SK-N-SH treated with all-trans-retinoic acid at 6 μM for 48 hours (cell line): ENCODE measurements around the gene CCDC196.

Source experiments
- ATAC-seq: fragments of 200-7000 bp; cut with Tn5 transposase; 3 replicates; pipeline ENCODE4 v1.9.1; 2020; ENCODE audit warnings: mild to moderate bottlenecking, moderate library complexity
- ARNTL ChIP-seq: fragments of 450-650 bp; formaldehyde crosslinking; IDR thresholded peaks from 2 replicates; pipeline ENCODE4 v1.5.0; 2020; ENCODE audit warnings: low read depth, mild to moderate bottlenecking, moderate library complexity, borderline replicate concordance
- BACH2 ChIP-seq: fragments of 250-450 bp; sonication (Bioruptor Pico); IDR thresholded peaks from 2 replicates; pipeline ENCODE4 v1.9.0; 2021; ENCODE audit warnings: mild to moderate bottlenecking, borderline replicate concordance
- ESRRG ChIP-seq: fragments of 250-450 bp; sonication (Bioruptor Pico); IDR thresholded peaks from 2 replicates; pipeline ENCODE4 v1.6.1; 2021; ENCODE audit warnings: mild to moderate bottlenecking
- GLIS3 ChIP-seq: fragments of 250-450 bp; sonication (Bioruptor Pico); IDR thresholded peaks from 2 replicates; pipeline ENCODE4 v1.5.0; 2020; ENCODE audit warnings: mild to moderate bottlenecking, moderate library complexity
- ISL1 ChIP-seq: fragments of 250-450 bp; sonication (Bioruptor Pico); IDR thresholded peaks from 2 replicates; pipeline ENCODE4 v2.1.2; 2022; ENCODE audit warnings: mild to moderate bottlenecking, moderate library complexity
- OSR1 ChIP-seq: fragments of 250-450 bp; sonication (Bioruptor Pico); IDR thresholded peaks from 2 replicates; pipeline ENCODE4 v1.8.0; 2022; ENCODE audit warnings: moderate library complexity, mild to moderate bottlenecking, inconsistent platforms
- PPARA ChIP-seq: fragments of 250-450 bp; sonication (Bioruptor Pico); IDR thresholded peaks from 2 replicates; pipeline ENCODE4 v1.5.0; 2020; ENCODE audit warnings: mild to moderate bottlenecking, borderline replicate concordance
- RARB ChIP-seq: fragments of 250-450 bp; sonication (Bioruptor Pico); IDR thresholded peaks from 2 replicates; pipeline ENCODE4 v1.8.0; 2021; ENCODE audit warnings: mild to moderate bottlenecking, moderate library complexity
- SNAI2 ChIP-seq: fragments of 250-450 bp; sonication (Bioruptor Pico); IDR thresholded peaks from 2 replicates; pipeline ENCODE4 v1.5.0; 2020; ENCODE audit warnings: mild to moderate bottlenecking, moderate library complexity
- TCF4 ChIP-seq: fragments of 250-450 bp; sonication (Bioruptor Pico); IDR thresholded peaks from 2 replicates; pipeline ENCODE4 v1.8.0; 2021; ENCODE audit warnings: mild to moderate bottlenecking, moderate library complexity, borderline replicate concordance
- TOX ChIP-seq: fragments of 250-450 bp; sonication (Bioruptor Pico); IDR thresholded peaks from 2 replicates; pipeline ENCODE4 v1.8.0; 2021; ENCODE audit warnings: mild to moderate bottlenecking, moderate library complexity, borderline replicate concordance
- ZC3H10 ChIP-seq: fragments of 250-450 bp; sonication (Bioruptor Pico); IDR thresholded peaks from 2 replicates; pipeline ENCODE4 v1.5.1; 2021; ENCODE audit warnings: mild to moderate bottlenecking, moderate library complexity
- ZFP3 ChIP-seq: fragments of 250-450 bp; sonication (Bioruptor Pico); IDR thresholded peaks from 2 replicates; pipeline ENCODE4 v1.5.0; 2020; ENCODE audit warnings: mild to moderate bottlenecking, moderate library complexity
- ZFP30 ChIP-seq: fragments of 450-650 bp; formaldehyde crosslinking; IDR thresholded peaks from 2 replicates; pipeline ENCODE4 v1.5.0; 2022; ENCODE audit warnings: mild to moderate bottlenecking, moderate library complexity
- ZNF70 ChIP-seq: fragments of 450-650 bp; formaldehyde crosslinking; IDR thresholded peaks from 2 replicates; pipeline ENCODE4 v1.5.0; 2020; ENCODE audit warnings: mild to moderate bottlenecking, moderate library complexity
- ZNF8 ChIP-seq: fragments of 450-650 bp; formaldehyde crosslinking; IDR thresholded peaks from 2 replicates; pipeline ENCODE4 v1.5.0; 2020; ENCODE audit warnings: mild to moderate bottlenecking, moderate library complexity
- TF ChIP-seq, protein P1 (sequence below): fragments of 250-450 bp; sonication (Bioruptor Pico); IDR thresholded peaks from 2 replicates; pipeline ENCODE4 v1.8.0; 2021; ENCODE audit warnings: low read depth, mild to moderate bottlenecking, moderate library complexity, borderline replicate concordance
- TF ChIP-seq, protein P2 (sequence below): fragments of 250-450 bp; sonication (Bioruptor Pico); IDR thresholded peaks from 2 replicates; pipeline ENCODE4 v1.5.1; 2020; ENCODE audit warnings: low read depth, mild to moderate bottlenecking, moderate library complexity
- TF ChIP-seq, protein P3 (sequence below): fragments of 250-450 bp; sonication (Bioruptor Pico); IDR thresholded peaks from 2 replicates; pipeline ENCODE4 v1.8.0; 2020; ENCODE audit warnings: mild to moderate bottlenecking, moderate library complexity, borderline replicate concordance
- TF ChIP-seq, protein P4 (sequence below): fragments of 250-450 bp; sonication (Bioruptor Pico); IDR thresholded peaks from 2 replicates; pipeline ENCODE4 v1.5.1; 2021; ENCODE audit warnings: mild to moderate bottlenecking, moderate library complexity
- TF ChIP-seq, protein P5 (sequence below): fragments of 250-450 bp; sonication (Bioruptor Pico); IDR thresholded peaks from 2 replicates; pipeline ENCODE4 v1.5.0; 2020; ENCODE audit warnings: mild to moderate bottlenecking, moderate library complexity

The CCDC196 gene

DNA sequence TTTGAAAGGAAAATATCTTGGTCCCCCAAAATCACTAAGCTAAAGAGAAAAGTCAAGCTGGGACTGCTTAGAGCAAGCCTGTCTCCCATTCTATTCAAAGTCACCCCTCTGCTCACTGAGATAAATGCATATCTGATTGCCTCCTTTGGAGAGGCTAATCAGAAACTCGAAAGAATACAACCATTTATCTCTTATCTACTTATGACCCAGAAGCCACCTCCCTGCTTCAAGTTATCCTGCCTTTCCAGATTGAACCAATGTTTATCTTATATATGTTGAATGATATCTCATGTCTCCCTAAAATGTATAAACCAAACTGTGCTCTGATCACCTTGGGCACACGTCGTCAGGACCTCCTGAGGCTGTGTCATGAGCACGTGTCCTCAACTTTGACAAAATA is 14.6 kb upstream of the CCDC196 start:
- no peak for ATAC-seq
- no peak for TF ChIP-seq TOX (CRISPR knock-in tag)
- no peak for TF ChIP-seq TCF4 (CRISPR knock-in tag)
- TF ChIP-seq, protein P1, sequence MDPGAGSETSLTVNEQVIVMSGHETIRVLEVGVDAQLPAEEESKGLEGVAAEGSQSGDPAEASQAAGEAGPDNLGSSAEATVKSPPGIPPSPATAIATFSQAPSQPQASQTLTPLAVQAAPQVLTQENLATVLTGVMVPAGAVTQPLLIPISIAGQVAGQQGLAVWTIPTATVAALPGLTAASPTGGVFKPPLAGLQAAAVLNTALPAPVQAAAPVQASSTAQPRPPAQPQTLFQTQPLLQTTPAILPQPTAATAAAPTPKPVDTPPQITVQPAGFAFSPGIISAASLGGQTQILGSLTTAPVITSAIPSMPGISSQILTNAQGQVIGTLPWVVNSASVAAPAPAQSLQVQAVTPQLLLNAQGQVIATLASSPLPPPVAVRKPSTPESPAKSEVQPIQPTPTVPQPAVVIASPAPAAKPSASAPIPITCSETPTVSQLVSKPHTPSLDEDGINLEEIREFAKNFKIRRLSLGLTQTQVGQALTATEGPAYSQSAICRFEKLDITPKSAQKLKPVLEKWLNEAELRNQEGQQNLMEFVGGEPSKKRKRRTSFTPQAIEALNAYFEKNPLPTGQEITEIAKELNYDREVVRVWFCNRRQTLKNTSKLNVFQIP (CRISPR knock-in tag): no peak
- TF ChIP-seq ZFP30 (CRISPR knock-in tag): no peak
- TF ChIP-seq ISL1: no peak
- no peak for TF ChIP-seq ZNF8 (CRISPR knock-in tag)
- TF ChIP-seq, protein P2, sequence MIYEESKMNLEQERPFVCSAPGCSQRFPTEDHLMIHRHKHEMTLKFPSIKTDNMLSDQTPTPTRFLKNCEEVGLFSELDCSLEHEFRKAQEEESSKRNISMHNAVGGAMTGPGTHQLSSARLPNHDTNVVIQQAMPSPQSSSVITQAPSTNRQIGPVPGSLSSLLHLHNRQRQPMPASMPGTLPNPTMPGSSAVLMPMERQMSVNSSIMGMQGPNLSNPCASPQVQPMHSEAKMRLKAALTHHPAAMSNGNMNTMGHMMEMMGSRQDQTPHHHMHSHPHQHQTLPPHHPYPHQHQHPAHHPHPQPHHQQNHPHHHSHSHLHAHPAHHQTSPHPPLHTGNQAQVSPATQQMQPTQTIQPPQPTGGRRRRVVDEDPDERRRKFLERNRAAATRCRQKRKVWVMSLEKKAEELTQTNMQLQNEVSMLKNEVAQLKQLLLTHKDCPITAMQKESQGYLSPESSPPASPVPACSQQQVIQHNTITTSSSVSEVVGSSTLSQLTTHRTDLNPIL (CRISPR knock-in tag): no peak
- no peak for TF ChIP-seq GLIS3 (CRISPR knock-in tag)
- TF ChIP-seq RARB (CRISPR knock-in tag): no peak
- TF ChIP-seq ESRRG (CRISPR knock-in tag): no peak
- TF ChIP-seq, protein P3, sequence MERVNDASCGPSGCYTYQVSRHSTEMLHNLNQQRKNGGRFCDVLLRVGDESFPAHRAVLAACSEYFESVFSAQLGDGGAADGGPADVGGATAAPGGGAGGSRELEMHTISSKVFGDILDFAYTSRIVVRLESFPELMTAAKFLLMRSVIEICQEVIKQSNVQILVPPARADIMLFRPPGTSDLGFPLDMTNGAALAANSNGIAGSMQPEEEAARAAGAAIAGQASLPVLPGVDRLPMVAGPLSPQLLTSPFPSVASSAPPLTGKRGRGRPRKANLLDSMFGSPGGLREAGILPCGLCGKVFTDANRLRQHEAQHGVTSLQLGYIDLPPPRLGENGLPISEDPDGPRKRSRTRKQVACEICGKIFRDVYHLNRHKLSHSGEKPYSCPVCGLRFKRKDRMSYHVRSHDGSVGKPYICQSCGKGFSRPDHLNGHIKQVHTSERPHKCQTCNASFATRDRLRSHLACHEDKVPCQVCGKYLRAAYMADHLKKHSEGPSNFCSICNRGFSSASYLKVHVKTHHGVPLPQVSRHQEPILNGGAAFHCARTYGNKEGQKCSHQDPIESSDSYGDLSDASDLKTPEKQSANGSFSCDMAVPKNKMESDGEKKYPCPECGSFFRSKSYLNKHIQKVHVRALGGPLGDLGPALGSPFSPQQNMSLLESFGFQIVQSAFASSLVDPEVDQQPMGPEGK (CRISPR knock-in tag): no peak
- TF ChIP-seq, protein P4, sequence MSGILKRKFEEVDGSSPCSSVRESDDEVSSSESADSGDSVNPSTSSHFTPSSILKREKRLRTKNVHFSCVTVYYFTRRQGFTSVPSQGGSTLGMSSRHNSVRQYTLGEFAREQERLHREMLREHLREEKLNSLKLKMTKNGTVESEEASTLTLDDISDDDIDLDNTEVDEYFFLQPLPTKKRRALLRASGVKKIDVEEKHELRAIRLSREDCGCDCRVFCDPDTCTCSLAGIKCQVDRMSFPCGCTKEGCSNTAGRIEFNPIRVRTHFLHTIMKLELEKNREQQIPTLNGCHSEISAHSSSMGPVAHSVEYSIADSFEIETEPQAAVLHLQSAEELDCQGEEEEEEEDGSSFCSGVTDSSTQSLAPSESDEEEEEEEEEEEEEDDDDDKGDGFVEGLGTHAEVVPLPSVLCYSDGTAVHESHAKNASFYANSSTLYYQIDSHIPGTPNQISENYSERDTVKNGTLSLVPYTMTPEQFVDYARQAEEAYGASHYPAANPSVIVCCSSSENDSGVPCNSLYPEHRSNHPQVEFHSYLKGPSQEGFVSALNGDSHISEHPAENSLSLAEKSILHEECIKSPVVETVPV: no peak
- no peak for TF ChIP-seq ARNTL
- no peak for TF ChIP-seq BACH2

DNA sequence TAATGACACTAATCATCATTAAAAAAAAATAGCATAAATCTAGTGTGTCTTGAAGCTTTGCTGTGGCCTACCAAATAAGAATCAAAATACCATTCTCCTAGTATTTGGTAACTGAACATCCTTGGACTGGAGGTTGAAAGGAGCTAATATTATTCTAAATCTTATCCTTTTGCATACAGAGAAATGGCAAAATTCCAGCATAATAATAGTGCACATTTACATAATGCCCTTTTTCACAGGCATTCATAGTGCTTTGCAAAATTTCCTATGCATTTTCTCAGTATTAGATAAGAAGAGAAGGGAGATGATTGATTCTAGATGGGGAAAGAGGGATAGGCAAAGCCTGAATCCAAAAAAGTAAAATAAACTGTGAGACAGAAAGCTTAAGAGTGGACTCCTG is 13.9 kb upstream of the CCDC196 start:
- no peak for ATAC-seq
- TF ChIP-seq, protein P5, sequence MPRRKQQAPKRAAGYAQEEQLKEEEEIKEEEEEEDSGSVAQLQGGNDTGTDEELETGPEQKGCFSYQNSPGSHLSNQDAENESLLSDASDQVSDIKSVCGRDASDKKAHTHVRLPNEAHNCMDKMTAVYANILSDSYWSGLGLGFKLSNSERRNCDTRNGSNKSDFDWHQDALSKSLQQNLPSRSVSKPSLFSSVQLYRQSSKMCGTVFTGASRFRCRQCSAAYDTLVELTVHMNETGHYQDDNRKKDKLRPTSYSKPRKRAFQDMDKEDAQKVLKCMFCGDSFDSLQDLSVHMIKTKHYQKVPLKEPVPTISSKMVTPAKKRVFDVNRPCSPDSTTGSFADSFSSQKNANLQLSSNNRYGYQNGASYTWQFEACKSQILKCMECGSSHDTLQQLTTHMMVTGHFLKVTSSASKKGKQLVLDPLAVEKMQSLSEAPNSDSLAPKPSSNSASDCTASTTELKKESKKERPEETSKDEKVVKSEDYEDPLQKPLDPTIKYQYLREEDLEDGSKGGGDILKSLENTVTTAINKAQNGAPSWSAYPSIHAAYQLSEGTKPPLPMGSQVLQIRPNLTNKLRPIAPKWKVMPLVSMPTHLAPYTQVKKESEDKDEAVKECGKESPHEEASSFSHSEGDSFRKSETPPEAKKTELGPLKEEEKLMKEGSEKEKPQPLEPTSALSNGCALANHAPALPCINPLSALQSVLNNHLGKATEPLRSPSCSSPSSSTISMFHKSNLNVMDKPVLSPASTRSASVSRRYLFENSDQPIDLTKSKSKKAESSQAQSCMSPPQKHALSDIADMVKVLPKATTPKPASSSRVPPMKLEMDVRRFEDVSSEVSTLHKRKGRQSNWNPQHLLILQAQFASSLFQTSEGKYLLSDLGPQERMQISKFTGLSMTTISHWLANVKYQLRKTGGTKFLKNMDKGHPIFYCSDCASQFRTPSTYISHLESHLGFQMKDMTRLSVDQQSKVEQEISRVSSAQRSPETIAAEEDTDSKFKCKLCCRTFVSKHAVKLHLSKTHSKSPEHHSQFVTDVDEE: no peak
- TF ChIP-seq ISL1 (no peak), OSR1 (CRISPR knock-in tag) (no peak), ARNTL (no peak), ZNF8 (CRISPR knock-in tag) (no peak), PPARA (CRISPR knock-in tag) (no peak), TCF4 (CRISPR knock-in tag) (no peak), TOX (CRISPR knock-in tag) (no peak), ESRRG (CRISPR knock-in tag) (no peak), ZNF70 (no peak), ZFP3 (no peak), SNAI2 (CRISPR knock-in tag) (no peak), GLIS3 (CRISPR knock-in tag) (no peak), BACH2 (no peak), ZFP30 (CRISPR knock-in tag) (no peak), ZC3H10 (CRISPR knock-in tag) (no peak)
- TF ChIP-seq, protein P1 (CRISPR knock-in tag): no peak
- TF ChIP-seq, protein P4: no peak
- TF ChIP-seq, protein P2 (CRISPR knock-in tag): no peak
- TF ChIP-seq, protein P3 (CRISPR knock-in tag): no peak
- TF ChIP-seq, all 23 proteins: peak for 0
